Neuronal stem cell (in vitro differentiated cells): ENCODE measurements around the gene DTX2.
"Not testable (repeated sequence)": the region's sequence is repeated elsewhere in the genome, so short reads cannot be mapped to it uniquely, and the experiment has no call there.

Experiments used
- DNase-seq: peaks from one replicate; pipeline ENCODE4 v3.0.0-alpha.2; 2013; ENCODE audit warnings: low spot score
- H2AFZ ChIP-seq: one replicate; pipeline ENCODE4 v1.6.1; 2013; ENCODE audit warnings: mild to moderate bottlenecking, low read length, inconsistent platforms
- H2AK5ac ChIP-seq: 2 replicates; pipeline ENCODE4 v1.6.1; 2013; ENCODE audit warnings: low read depth, mild to moderate bottlenecking, inconsistent platforms, low read length, moderate library complexity, mixed read lengths
- H2BK120ac ChIP-seq: 2 replicates; pipeline ENCODE4 v1.6.1; 2013; ENCODE audit warnings: low read depth, mild to moderate bottlenecking, inconsistent platforms, low read length, moderate library complexity, mixed read lengths
- H2BK12ac ChIP-seq: one replicate; pipeline ENCODE4 v1.6.1; 2013; ENCODE audit warnings: low read length, inconsistent platforms
- H2BK15ac ChIP-seq: 2 replicates; pipeline ENCODE4 v1.6.1; 2013; ENCODE audit warnings: mild to moderate bottlenecking, low read length, inconsistent platforms, mixed read lengths
- H2BK5ac ChIP-seq: one replicate; pipeline ENCODE4 v1.6.1; 2013; ENCODE audit warnings: inconsistent platforms, mild to moderate bottlenecking, low read length, moderate library complexity
- H3K14ac ChIP-seq: one replicate; pipeline ENCODE4 v1.6.1; 2013; ENCODE audit warnings: low read length, inconsistent platforms
- H3K18ac ChIP-seq: 2 replicates; pipeline ENCODE4 v1.6.1; 2013; ENCODE audit warnings: low read length, inconsistent platforms
- H3K23ac ChIP-seq: 2 replicates; pipeline ENCODE4 v1.6.1; 2013; ENCODE audit warnings: low read depth, mild to moderate bottlenecking, mixed read lengths, low read length, inconsistent platforms; ENCODE audit not compliant: poor library complexity
- H3K27ac ChIP-seq: replicated peaks from 3 replicates; pipeline ENCODE4 v1.5.1; 2013; ENCODE audit warnings: low read length, inconsistent platforms
- H3K27me3 ChIP-seq, 3 experiments: 2 replicates each; pipeline ENCODE4 v1.6.1; 2013; ENCODE audit warnings: low read length in 3 of 3, mild to moderate bottlenecking in 2 of 3, inconsistent platforms in 1 of 3, low read depth in 1 of 3, mixed read lengths in 1 of 3, moderate library complexity in 1 of 3; ENCODE audit not compliant: control insufficient read depth in 3 of 3, insufficient read depth in 3 of 3
- H3K36me3 ChIP-seq, 2 donors: replicated peaks in 1 of 2; 2 replicates each; pipeline ENCODE4 v1.6.1; 2013; ENCODE audit warnings: low read length in 2 of 2; ENCODE audit not compliant: control insufficient read depth in 2 of 2, insufficient read depth in 2 of 2
- H3K4ac ChIP-seq: 2 replicates; pipeline ENCODE4 v1.6.1; 2013; ENCODE audit warnings: inconsistent platforms, mild to moderate bottlenecking, low read length, moderate library complexity
- H3K4me1 ChIP-seq, 2 donors: 1 replicate in 1 of 2; 2 replicates in 1 of 2; pipeline ENCODE4 v1.6.1; 2013; ENCODE audit warnings: low read length in 2 of 2, low read depth in 1 of 2; ENCODE audit not compliant: control insufficient read depth in 2 of 2, insufficient read depth in 1 of 2
- H3K4me2 ChIP-seq: one replicate; pipeline ENCODE4 v1.6.1; 2013; ENCODE audit warnings: mild to moderate bottlenecking, low read length, inconsistent platforms; ENCODE audit not compliant: insufficient read depth, poor library complexity, severe bottlenecking
- H3K4me3 ChIP-seq, 2 donors: 2 replicates each; pipeline ENCODE4 v1.5.1; 2013; ENCODE audit warnings: low read length in 2 of 2, mild to moderate bottlenecking in 2 of 2, inconsistent platforms in 1 of 2, moderate library complexity in 1 of 2
- H3K79me1 ChIP-seq: one replicate; pipeline ENCODE4 v1.6.1; 2013; ENCODE audit warnings: low read depth, mild to moderate bottlenecking, inconsistent platforms, low read length, moderate library complexity
- H3K9ac ChIP-seq: one replicate; pipeline ENCODE4 v1.6.1; 2013; ENCODE audit warnings: mild to moderate bottlenecking, low read depth, low read length, inconsistent platforms; ENCODE audit not compliant: poor library complexity
- H3K9me3 ChIP-seq, 2 donors: replicated peaks in 1 of 2; 2 replicates each; pipeline versions ENCODE3 to v1.6.1; 2013; ENCODE audit warnings: low read length in 2 of 2, mild to moderate bottlenecking in 2 of 2, inconsistent platforms in 1 of 2, low read depth in 1 of 2, mixed read lengths in 1 of 2, moderate library complexity in 1 of 2; ENCODE audit not compliant: control insufficient read depth in 2 of 2, insufficient read depth in 1 of 2
- H4K8ac ChIP-seq: one replicate; pipeline ENCODE4 v1.6.1; 2013; ENCODE audit warnings: low read depth, mild to moderate bottlenecking, inconsistent platforms, low read length, moderate library complexity
- H4K91ac ChIP-seq: one replicate; pipeline ENCODE4 v1.6.1; 2013; ENCODE audit warnings: low read length, low read depth, mild to moderate bottlenecking, inconsistent platforms; ENCODE audit not compliant: poor library complexity
- WGBS, 2 donors: extraction: QIAGEN DNeasy Blood & Tissue Kit; methylation state at CpG; one replicate each; pipeline ENCODE4 v1.1.7; 2013; ENCODE audit warnings: missing lambda C conversion rate in 2 of 2, mixed read lengths in 1 of 2; ENCODE audit not compliant: insufficient read length in 2 of 2, insufficient replicate concordance in 1 of 2; ENCODE audit errors: extremely low coverage in 2 of 2; 5-methylcytosine and 5-hydroxymethylcytosine counted together

DTX2 gene

GRCh38 chr7:76499201-76499923 lies 37.9 kb downstream of the DTX2 start:
- H3K27me3 ChIP-seq, H3K14ac ChIP-seq, H2AK5ac ChIP-seq, H2BK5ac ChIP-seq, H3K18ac ChIP-seq, H3K4ac ChIP-seq, H3K79me1 ChIP-seq, H3K4me2 ChIP-seq, H2BK15ac ChIP-seq, H4K8ac ChIP-seq, H3K4me1 ChIP-seq, H3K9ac ChIP-seq, H2AFZ ChIP-seq, H3K36me3 ChIP-seq, H3K23ac ChIP-seq, DNase-seq, H4K91ac ChIP-seq, H3K9me3 ChIP-seq, H2BK12ac ChIP-seq, H3K27ac ChIP-seq, H3K4me3 ChIP-seq, H2BK120ac ChIP-seq: not testable (repeated sequence)
- no CpG with 5 or more reads among the region's 28 CpGs for WGBS, 2 donors

GRCh38 chr7:76499924-76500241 lies 38.4 kb downstream of the DTX2 start:
- not testable (repeated sequence) for H3K9me3 ChIP-seq, H2BK120ac ChIP-seq, H2BK5ac ChIP-seq, H3K79me1 ChIP-seq, H2BK15ac ChIP-seq, H3K36me3 ChIP-seq, H3K4me3 ChIP-seq, H3K23ac ChIP-seq, H3K27ac ChIP-seq, H3K4ac ChIP-seq, H3K4me2 ChIP-seq, H2BK12ac ChIP-seq, H3K9ac ChIP-seq, H3K18ac ChIP-seq, H2AFZ ChIP-seq, H4K8ac ChIP-seq, H3K4me1 ChIP-seq, H3K14ac ChIP-seq, H4K91ac ChIP-seq, DNase-seq, H3K27me3 ChIP-seq, H2AK5ac ChIP-seq
- WGBS, 2 donors, result no CpG with 5 or more reads among the region's 19 CpGs

GRCh38 chr7:76502224-76502623 lies 40.7 kb downstream of the DTX2 start:
- H2BK5ac ChIP-seq, H2BK120ac ChIP-seq, H2AFZ ChIP-seq, H3K79me1 ChIP-seq, H3K36me3 ChIP-seq, H3K27me3 ChIP-seq, H4K8ac ChIP-seq, H4K91ac ChIP-seq, H3K9ac ChIP-seq, H3K4me2 ChIP-seq, H3K4ac ChIP-seq, H3K4me1 ChIP-seq, H2AK5ac ChIP-seq, H3K9me3 ChIP-seq, H3K23ac ChIP-seq, H2BK12ac ChIP-seq, H3K18ac ChIP-seq, H3K4me3 ChIP-seq, H3K27ac ChIP-seq, H3K14ac ChIP-seq, H2BK15ac ChIP-seq, DNase-seq: not testable (repeated sequence)
- WGBS, 2 donors, result no CpG with 5 or more reads among the region's 13 CpGs

- WGBS, 2 donors, result no CpG with 5 or more reads among the region's 16 CpGs
- H4K8ac ChIP-seq, H3K23ac ChIP-seq, H3K27ac ChIP-seq, H2BK5ac ChIP-seq, H3K27me3 ChIP-seq, H2AK5ac ChIP-seq, H2BK15ac ChIP-seq, H3K18ac ChIP-seq, H3K36me3 ChIP-seq, H2BK120ac ChIP-seq, H4K91ac ChIP-seq, H2AFZ ChIP-seq, H3K9ac ChIP-seq, H3K79me1 ChIP-seq, H3K4me1 ChIP-seq, H3K4ac ChIP-seq, H3K4me2 ChIP-seq, H2BK12ac ChIP-seq, H3K4me3 ChIP-seq, H3K14ac ChIP-seq, DNase-seq, H3K9me3 ChIP-seq: not testable (repeated sequence)
Observed at GRCh38 chr7:76502836-76503235, 41.3 kb downstream of the DTX2 start.
